Prostate gland (tissue), 2 donors: ENCODE results near the gene TM4SF5. TPM values are rescaled to one million over a fixed set of nuclear protein-coding genes. Genes with fewer than 3 reads are reported as not detected.

ENCODE experiments used
- DNase-seq: peaks from one replicate; pipeline ENCODE4 v3.0.0-alpha.2; 2019; ENCODE audit warnings: low spot score
- H3K27ac ChIP-seq, 2 donors: fragments of 200-600 bp; sonication (generic); 2 replicates each; pipeline ENCODE4 v1.5.1; 2017 to 2019
- H3K27me3 ChIP-seq: fragments of 200-600 bp; sonication (generic); replicated peaks from 2 replicates; pipeline ENCODE4 v1.5.1; 2019; ENCODE audit not compliant: insufficient read depth
- H3K36me3 ChIP-seq, 2 donors: fragments of 200-600 bp; sonication (generic); 1 replicate in 1 of 2; 2 replicates in 1 of 2; pipeline versions ENCODE4 v1.5.1 to v1.8.1; 2017 to 2019
- H3K4me1 ChIP-seq: fragments of 200-600 bp; sonication (generic); replicated peaks from 2 replicates; pipeline ENCODE4 v1.5.1; 2019
- H3K4me3 ChIP-seq, 2 donors: fragments of 200-600 bp; sonication (generic); 2 replicates each; pipeline ENCODE4 v1.5.1; 2017 to 2019
- H3K9me3 ChIP-seq: fragments of 200-600 bp; sonication (generic); 2 replicates; pipeline ENCODE4 v1.5.1; 2017
- CTCF ChIP-seq, 4 experiments: fragments of 200-600 bp in 2 of 4; fragments of 450-650 bp in 2 of 4; sonication (generic) in 2 of 4; IDR thresholded peaks; 1 replicate in 3 of 4; 2 replicates in 1 of 4; pipeline ENCODE4 v1.5.1; 2016 to 2019; ENCODE audit warnings: antibody characterized with exemption in 4 of 4, mild to moderate bottlenecking in 2 of 4, moderate library complexity in 2 of 4
- POLR2A ChIP-seq: fragments of 450-650 bp; IDR thresholded peaks from one replicate; pipeline ENCODE4 v1.6.1; 2016; ENCODE audit warnings: antibody characterized with exemption, mild to moderate bottlenecking
- POLR2AphosphoS5 ChIP-seq: sonication (generic); formaldehyde crosslinking; IDR thresholded peaks from one replicate; pipeline ENCODE4 v1.6.1; 2017; ENCODE audit warnings: antibody characterized with exemption
- WGBS: methylation state at CpG from one replicate; pipeline ENCODE4 v1.1.5; 2018; 5-methylcytosine and 5-hydroxymethylcytosine counted together
- intact Hi-C: fragments of 100-400 bp; cut with DNase I; formaldehyde crosslinking; loops from one replicate; pipeline ENCODE4 v1.14.2; 2022
- total RNA-seq, 2 donors: library from RNA; depleted of rRNA; stranded (reverse); fragments of >200 nt; gene quantifications; one replicate each; pipeline ENCODE4 v1.1.0, GENCODE V29; 2016

Gene TM4SF5
- total RNA-seq, 2 donors from 2014 or later, result not detected

GRCh38 chr17:4788807-4789700 is 17.4 kb downstream of the TM4SF5 start, which contains the start of gene GLTPD2:
Gene GLTPD2, plus strand, starts transcription at chr17:4788964. Its CDS starts 48 bp downstream, at chr17:4789012.
- WGBS, result 26% methylated on average over 60 of the region's 62 CpGs
- Histone ChIP-seq H3K9me3 (no peaks in the 10 kb centered on the region), H3K4me3 (peak within 1 kb of the TSS; percentile 56 to 69), H3K27me3 (no peaks in the 10 kb centered on the region), H3K27ac (peak within 1 kb of the TSS; percentile 92 to 93), H3K36me3 (no peaks in the 10 kb centered on the region), H3K4me1 (peaks cover 4% of the 10 kb centered on the region)
- intact Hi-C loops, result loop anchor here (2.0 to 5.0 kb wide), 3 partner anchors 57 to 98 kb away; partner anchors contain the start of genes ARRB2 and MED11
- no peak for DNase-seq
- no peak for TF ChIP-seq POLR2A
- no peak for TF ChIP-seq POLR2AphosphoS5
- TF ChIP-seq CTCF (IDR thresholded peaks at IDR 0.05), result no peak

- no peak for DNase-seq
- under 1% methylated on average over 20 of the region's 25 CpGs for WGBS
- TF ChIP-seq POLR2A (no peak), CTCF (IDR thresholded peaks at IDR 0.05) (no peak), POLR2AphosphoS5 (no peak)
- H3K4me1 ChIP-seq, result peaks cover 4% of the 10 kb centered on the region
- no peaks in the 10 kb centered on the region for H3K27me3 ChIP-seq
- H3K9me3 ChIP-seq, result no peaks in the 10 kb centered on the region
- no peaks in the 10 kb centered on the region for H3K36me3 ChIP-seq
- intact Hi-C loops, result loop anchor here (2.0 to 5.0 kb wide), 3 partner anchors 57 to 98 kb away; partner anchors contain the start of genes ARRB2 and MED11
- peak overlapping the region; percentile 56 to 69 for H3K4me3 ChIP-seq
- H3K27ac ChIP-seq, result peak overlapping the region; percentile 92 to 93
These were observed 17.9 kb downstream of the TM4SF5 start for GRCh38 chr17:4789701-4789950.

- Histone ChIP-seq H3K27me3 (no peaks in the 10 kb centered on the region), H3K4me1 (peaks cover 4% of the 10 kb centered on the region), H3K9me3 (no peaks in the 10 kb centered on the region), H3K36me3 (no peaks in the 10 kb centered on the region), H3K27ac (peak overlapping the region; percentile 92 to 93), H3K4me3 (peak overlapping the region; percentile 56 to 69)
- peak; percentile 81 for DNase-seq
- intact Hi-C loops, result loop anchor here (1.0 to 5.0 kb wide), 4 partner anchors 17 to 97 kb away; partner anchors contain the start of genes ARRB2, MED11 and PLD2
- peak; percentile 60 for TF ChIP-seq POLR2AphosphoS5
- TF ChIP-seq CTCF (IDR thresholded peaks at IDR 0.05), result peak; percentile 65 to 94 (median 86)
- peak; percentile 76 for TF ChIP-seq POLR2A
- under 1% methylated on average over 70 of the region's 91 CpGs for WGBS
These were observed 18.4 kb downstream of the TM4SF5 start for GRCh38 chr17:4789951-4790704.

GRCh38 chr17:4790705-4791088 is 19.0 kb downstream of the TM4SF5 start:
- H3K4me3 ChIP-seq, result peak overlapping the region; percentile 56 to 69
- peak overlapping the region; percentile 92 to 93 for H3K27ac ChIP-seq
- WGBS, result 33% methylated on average over 7 of the region's 7 CpGs
- intact Hi-C loops, result loop anchor here (1.0 kb wide), 1 partner anchor 17 kb away; the partner anchor contains the start of gene PLD2
- no peaks in the 10 kb centered on the region for H3K36me3 ChIP-seq
- DNase-seq, result no peak
- TF ChIP-seq POLR2AphosphoS5 (no peak), CTCF (IDR thresholded peaks at IDR 0.05) (no peak), POLR2A (no peak)
- H3K27me3 ChIP-seq, result no peaks in the 10 kb centered on the region
- H3K9me3 ChIP-seq, result no peaks in the 10 kb centered on the region
- H3K4me1 ChIP-seq, result peaks cover 4% of the 10 kb centered on the region
